Kidney capillary endothelial cell (primary cell): Measurements from ENCODE around the gene NLRC4.
"Not testable (repeated sequence)": the region's sequence is repeated elsewhere in the genome, so short reads cannot be mapped to it uniquely, and the experiment has no call there.

ENCODE experiments used
- DNase-seq: peaks from one replicate; pipeline ENCODE4 v3.0.0-alpha.2; 2018; ENCODE audit warnings: low spot score

NLRC4 gene

DNA sequence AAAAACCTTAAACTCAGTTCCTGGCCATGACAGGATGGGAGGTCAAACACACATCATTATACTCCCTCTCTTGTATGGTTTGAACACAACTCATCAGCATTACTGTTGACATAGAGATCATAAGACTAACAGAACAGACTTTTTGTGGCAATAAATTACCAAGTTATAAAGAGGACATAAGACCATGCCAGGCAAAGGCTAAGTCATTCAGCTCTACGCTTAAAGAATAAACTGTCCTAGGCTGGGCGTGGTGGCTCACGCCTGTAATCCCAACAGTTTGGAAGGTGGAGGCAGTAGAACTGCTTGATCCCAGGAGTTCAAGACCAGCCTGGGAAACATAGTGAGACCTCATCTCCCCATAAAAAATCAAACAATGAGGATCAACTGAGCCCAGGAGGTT lies 16.4 kb downstream of the NLRC4 start:
- DNase-seq = no peak

GRCh38 chr2:32246911-32247310 lies 17.8 kb downstream of the NLRC4 start:
- DNase-seq = no peak

GRCh38 chr2:32242331-32242730 lies 22.4 kb downstream of the NLRC4 start:
- no peak for DNase-seq

DNA sequence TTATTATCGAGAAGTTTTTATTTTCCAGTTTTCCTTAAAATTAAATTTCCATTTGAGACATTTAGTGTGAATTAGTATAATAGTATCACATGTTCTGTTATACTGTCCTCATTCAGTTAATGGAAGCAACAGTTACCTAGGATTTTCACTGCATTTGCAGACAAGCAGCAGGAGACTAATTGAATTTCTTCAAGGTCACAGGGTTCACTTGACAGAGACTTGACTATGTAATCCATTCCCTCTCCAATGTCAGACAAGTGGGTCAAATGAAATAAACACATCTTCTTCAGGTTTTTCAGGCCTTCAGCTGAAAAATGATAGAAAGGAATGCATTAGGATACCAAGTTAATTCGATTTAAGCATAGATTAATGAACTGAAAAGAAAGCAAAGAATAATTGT lies 26.7 kb downstream of the NLRC4 start:
- no peak for DNase-seq

DNA sequence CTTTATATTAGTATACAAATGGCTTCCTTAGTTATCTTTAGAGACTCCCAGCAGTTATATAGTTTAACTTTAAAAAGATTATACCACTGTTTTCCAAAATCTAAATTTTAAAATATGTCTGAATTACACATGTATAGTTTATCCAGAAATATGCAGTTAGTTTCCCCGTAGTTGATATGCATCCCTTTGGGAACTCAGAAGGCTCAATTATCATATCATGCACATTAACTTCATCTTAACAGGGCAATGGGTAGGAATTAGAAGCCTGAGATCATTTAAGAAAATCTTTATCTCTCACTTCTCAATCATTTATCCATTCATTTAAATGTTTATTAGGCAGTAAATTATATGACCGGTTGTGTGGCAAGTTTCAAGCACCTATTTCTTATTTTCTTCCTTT lies 27.2 kb downstream of the NLRC4 start:
- DNase-seq = no peak

GRCh38 chr2:32235315-32235714 lies 29.4 kb downstream of the NLRC4 start:
- no peak for DNase-seq

DNA sequence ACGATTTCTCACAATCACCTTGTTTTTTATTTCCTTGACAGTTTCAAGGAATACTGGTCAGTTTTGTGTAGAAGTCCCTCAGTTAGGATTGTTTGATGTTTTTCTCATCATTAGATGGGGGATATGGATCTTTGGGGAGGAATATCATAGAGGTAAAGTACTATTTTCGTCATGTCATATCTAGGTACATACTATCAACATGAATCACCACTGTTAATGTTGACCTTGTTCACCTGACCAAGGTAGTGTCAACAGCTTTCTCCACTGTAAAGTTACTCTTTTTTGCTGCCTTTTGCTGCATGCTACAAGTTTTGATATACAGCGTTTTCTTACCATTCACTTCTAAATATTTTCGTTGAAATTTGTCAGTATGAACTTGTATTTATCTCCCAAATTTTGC lies 32.7 kb downstream of the NLRC4 start:
- DNase-seq = no peak

GRCh38 chr2:32229635-32230034 lies 35.1 kb downstream of the NLRC4 start:
- DNase-seq = no peak

DNA sequence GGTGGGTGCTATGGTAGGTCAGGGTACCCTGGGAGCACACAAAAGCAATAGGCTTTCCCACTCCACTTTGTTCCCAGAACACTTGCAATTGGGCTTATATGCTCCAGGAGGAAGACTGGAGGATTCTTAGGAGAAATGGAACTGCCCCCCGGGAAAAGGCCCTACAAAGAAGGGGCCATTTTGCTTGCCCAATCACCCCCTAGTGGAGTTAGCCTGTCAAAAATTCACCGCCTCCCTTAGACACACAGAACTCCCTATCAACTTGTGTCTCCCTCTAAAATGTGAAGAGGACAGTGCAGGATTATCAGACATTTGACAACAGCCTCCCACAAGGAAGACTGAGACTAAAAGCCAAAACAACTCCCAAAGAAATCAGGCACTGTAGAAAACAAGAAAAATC lies 36.5 kb downstream of the NLRC4 start:
- DNase-seq = no peak

DNA sequence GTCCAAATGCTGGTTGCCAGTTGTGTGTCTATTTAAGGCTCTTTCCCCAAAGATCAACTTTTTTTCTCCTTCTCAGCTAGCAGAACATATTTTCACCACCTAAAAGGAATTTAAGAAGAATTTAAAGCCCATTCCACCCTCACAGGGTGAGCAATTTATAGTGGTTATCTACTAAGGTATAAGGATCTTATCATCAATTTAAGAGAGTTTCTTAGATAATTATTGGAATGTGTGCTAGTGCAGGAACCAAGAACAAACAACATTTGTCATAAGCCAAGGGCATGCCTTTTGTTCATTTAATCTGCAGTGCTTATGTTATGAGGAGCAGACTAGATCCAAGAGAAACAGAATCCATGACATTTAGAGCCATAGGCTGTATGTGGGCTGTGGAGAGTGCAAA lies 37.2 kb downstream of the NLRC4 start:
- no peak for DNase-seq

- DNase-seq = no peak
Observed at GRCh38 chr2:32222966-32223365, 41.7 kb downstream of the NLRC4 start.

DNA sequence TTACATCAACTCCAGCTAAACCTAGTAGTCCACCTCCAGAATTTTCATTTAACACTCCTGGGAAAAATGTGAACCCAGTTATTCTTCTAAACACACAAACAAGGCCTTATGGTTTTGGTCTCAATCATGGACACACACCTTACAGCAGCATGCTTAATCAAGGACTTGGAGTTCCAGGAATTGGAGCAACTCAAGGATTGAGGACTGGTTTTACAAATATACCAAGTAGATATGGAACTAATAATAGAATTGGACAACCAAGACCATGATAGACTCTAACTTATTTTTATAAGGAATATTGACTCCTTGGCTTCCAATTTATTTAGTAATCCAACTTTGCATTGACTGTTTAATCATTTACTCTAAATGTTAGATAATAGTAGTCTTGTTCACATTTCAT lies 44.2 kb downstream of the NLRC4 start:
- no peak for DNase-seq

GRCh38 chr2:32212295-32212694 lies 52.4 kb downstream of the NLRC4 start:
- DNase-seq = no peak

DNA sequence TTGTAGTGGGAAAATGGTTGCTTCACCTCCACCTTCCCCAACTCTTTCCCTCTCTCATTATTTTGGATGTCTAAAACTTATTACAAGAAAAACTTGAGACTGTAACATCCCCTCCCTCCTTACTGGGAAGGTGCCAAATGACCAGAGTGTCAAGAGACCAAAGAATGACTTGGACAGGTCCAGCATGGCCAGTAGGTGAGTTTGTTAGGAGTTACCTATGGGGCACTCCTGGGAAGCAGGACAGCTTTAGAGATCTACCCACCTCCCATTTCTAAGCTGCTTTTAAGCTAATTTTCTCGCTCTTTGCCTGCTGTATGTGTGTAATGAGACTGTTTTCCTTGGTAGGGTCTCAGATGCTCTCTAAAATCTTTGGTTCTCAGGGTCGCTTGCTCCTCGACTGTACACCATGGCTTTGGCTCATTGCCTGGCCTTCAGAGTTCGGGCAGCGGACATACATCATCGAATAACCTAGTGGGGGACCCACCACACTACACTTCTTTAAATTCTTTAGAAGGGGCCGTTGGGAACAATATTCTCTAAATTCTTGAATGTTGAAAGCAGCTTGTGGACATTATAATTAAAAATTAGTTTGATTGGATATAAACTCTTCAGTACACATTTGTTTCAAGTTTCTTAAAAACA lies 53.8 kb downstream of the NLRC4 start:
- DNase-seq = no peak

DNA sequence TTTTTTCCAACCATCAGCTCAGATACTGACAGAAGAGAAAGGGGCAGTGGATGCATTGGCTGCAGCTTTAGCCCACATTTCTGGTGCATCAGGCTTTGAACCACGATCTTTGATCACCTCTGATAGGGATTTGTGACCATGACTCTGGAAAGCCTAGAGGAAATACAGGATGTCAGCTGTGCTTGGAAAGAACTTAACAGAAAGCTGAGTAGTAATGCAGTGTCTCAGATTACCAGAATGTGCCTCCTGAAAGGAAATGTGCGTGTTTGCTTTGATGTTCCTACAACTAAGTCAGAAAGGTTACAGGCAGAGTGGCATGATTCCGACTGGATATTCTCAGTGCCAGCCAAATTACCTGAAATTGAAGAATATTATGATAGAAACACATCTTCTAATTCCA lies 61.3 kb downstream of the NLRC4 start:
- not testable (repeated sequence) for DNase-seq

- no peak for DNase-seq
Observed at GRCh38 chr2:32200814-32201213, 63.9 kb downstream of the NLRC4 start.

DNA sequence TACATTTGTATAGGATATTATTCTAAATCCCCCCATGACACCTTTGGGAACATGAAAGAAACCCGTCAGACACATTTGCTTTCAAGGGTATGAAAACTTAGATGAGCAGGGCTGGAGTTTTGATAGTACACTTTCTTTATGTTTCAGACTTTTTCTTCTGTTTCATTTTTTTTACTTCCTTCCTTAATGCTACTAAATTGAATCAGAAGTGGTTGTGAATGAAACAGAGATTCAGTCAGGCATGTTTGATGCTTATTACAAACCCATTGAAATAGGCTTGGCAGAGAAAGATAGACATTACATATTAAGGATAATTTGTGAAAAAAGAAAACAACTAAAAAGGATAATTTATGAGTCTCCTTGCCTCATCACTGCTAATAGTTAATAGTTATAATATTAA lies 72.3 kb downstream of the NLRC4 start:
- no peak for DNase-seq

- no peak for DNase-seq
Observed at GRCh38 chr2:32189011-32189410, 75.7 kb downstream of the NLRC4 start.

GRCh38 chr2:32182667-32183066 lies 82.0 kb downstream of the NLRC4 start:
- no peak for DNase-seq
